HUES64 (cell line): Measurements from ENCODE around the gene KRTAP4-6.
"Not testable (repeated sequence)": the region's sequence is repeated elsewhere in the genome, so short reads cannot be mapped to it uniquely, and the experiment has no call there.

Experiments used
- H3K27ac ChIP-seq: 2 replicates; pipeline ENCODE4 v1.7.0; 2013; ENCODE audit warnings: low read depth, low read length, inconsistent platforms
- H3K27me3 ChIP-seq: 2 replicates; pipeline ENCODE4 v1.6.1; 2013; ENCODE audit warnings: mild to moderate bottlenecking, low read length; ENCODE audit not compliant: insufficient read depth
- H3K36me3 ChIP-seq: 2 replicates; pipeline ENCODE4 v1.6.1; 2013; ENCODE audit warnings: mild to moderate bottlenecking, low read length; ENCODE audit not compliant: insufficient read depth
- H3K4me1 ChIP-seq: 2 replicates; pipeline ENCODE4 v1.6.1; 2013; ENCODE audit warnings: mild to moderate bottlenecking, low read length, moderate library complexity; ENCODE audit not compliant: insufficient read depth
- H3K4me3 ChIP-seq: 2 replicates; pipeline ENCODE4 v1.5.1; 2013; ENCODE audit warnings: mild to moderate bottlenecking, low read length, moderate library complexity
- H3K9ac ChIP-seq: 2 replicates; pipeline ENCODE4 v1.6.1; 2013; ENCODE audit warnings: mild to moderate bottlenecking, low read depth, low read length
- H3K9me3 ChIP-seq: 2 replicates; pipeline ENCODE4 v1.6.1; 2013; ENCODE audit warnings: low read depth, low read length; ENCODE audit not compliant: insufficient read depth
- WGBS: fragments of 150-250, 120-280 bp; methylation state at CpG from one replicate; pipeline ENCODE4 v1.1.7; 2013; ENCODE audit warnings: missing lambda C conversion rate; 5-methylcytosine and 5-hydroxymethylcytosine counted together

Gene KRTAP4-6

GRCh38 chr17:41168121-41168520 is 27.8 kb upstream of the KRTAP4-6 start, which contains the start of gene KRTAP4-3:
Gene KRTAP4-3, minus strand, starts transcription at chr17:41168221. Its CDS starts 49 bp downstream, at chr17:41168172.
- Histone ChIP-seq H3K27me3 (no peaks in the 10 kb centered on the region), H3K9ac (no peak within 1 kb of the TSS), H3K4me3 (no peak within 1 kb of the TSS), H3K27ac (no peak within 1 kb of the TSS), H3K9me3 (no peaks in the 10 kb centered on the region), H3K4me1 (no peaks in the 10 kb centered on the region), H3K36me3 (no peaks in the 10 kb centered on the region)
- WGBS: 67% methylated on average over 1 of the region's 1 CpG

- Histone ChIP-seq H3K9ac (no peak overlapping the region), H3K9me3 (no peaks in the 10 kb centered on the region), H3K36me3 (no peaks in the 10 kb centered on the region), H3K27me3 (no peaks in the 10 kb centered on the region), H3K4me1 (no peaks in the 10 kb centered on the region), H3K27ac (no peak overlapping the region), H3K4me3 (no peak overlapping the region)
- 83% methylated on average over 7 of the region's 7 CpGs for WGBS
These were observed 27.2 kb upstream of the KRTAP4-6 start for GRCh38 chr17:41167561-41167960.

- no peaks in the 10 kb centered on the region for H3K4me1 ChIP-seq
- no peaks in the 10 kb centered on the region for H3K27me3 ChIP-seq
- no peak overlapping the region for H3K9ac ChIP-seq
- H3K9me3 ChIP-seq: no peaks in the 10 kb centered on the region
- no peaks in the 10 kb centered on the region for H3K36me3 ChIP-seq
- no peak overlapping the region for H3K4me3 ChIP-seq
- no peak overlapping the region for H3K27ac ChIP-seq
- WGBS: 94% methylated on average over 5 of the region's 7 CpGs
These were observed 23.5 kb upstream of the KRTAP4-6 start for GRCh38 chr17:41163828-41164227.

- WGBS: 100% methylated on average over 1 of the region's 1 CpG
- H3K9me3 ChIP-seq: no peaks in the 10 kb centered on the region
- H3K36me3 ChIP-seq: no peaks in the 10 kb centered on the region
- no peak within 1 kb of the TSS for H3K9ac ChIP-seq
- no peaks in the 10 kb centered on the region for H3K4me1 ChIP-seq
- no peaks in the 10 kb centered on the region for H3K27me3 ChIP-seq
- no peak within 1 kb of the TSS for H3K4me3 ChIP-seq
- no peak within 1 kb of the TSS for H3K27ac ChIP-seq
These were observed 20.3 kb upstream of the KRTAP4-6 start, which contains the start of gene KRTAP4-4 for GRCh38 chr17:41160648-41161047. Gene KRTAP4-4, minus strand, starts transcription at chr17:41160748. Its CDS starts 57 bp downstream, at chr17:41160691.

- H3K27me3 ChIP-seq, H3K4me1 ChIP-seq, H3K9me3 ChIP-seq, H3K27ac ChIP-seq, H3K4me3 ChIP-seq, H3K36me3 ChIP-seq, H3K9ac ChIP-seq: not testable (repeated sequence)
- WGBS: 93% methylated on average over 3 of the region's 3 CpGs
These were observed 19.8 kb upstream of the KRTAP4-6 start for GRCh38 chr17:41160190-41160589.

GRCh38 chr17:41153856-41154255 is 13.5 kb upstream of the KRTAP4-6 start:
- Histone ChIP-seq H3K36me3 (no peaks in the 10 kb centered on the region), H3K9ac (no peak overlapping the region), H3K9me3 (no peaks in the 10 kb centered on the region), H3K27me3 (no peaks in the 10 kb centered on the region), H3K4me1 (no peaks in the 10 kb centered on the region), H3K4me3 (no peak overlapping the region), H3K27ac (no peak overlapping the region)
- 96% methylated on average over 2 of the region's 2 CpGs for WGBS

- WGBS: 90% methylated on average over 1 of the region's 2 CpGs
- Histone ChIP-seq H3K9ac (no peak overlapping the region), H3K36me3 (no peaks in the 10 kb centered on the region), H3K27me3 (no peaks in the 10 kb centered on the region), H3K4me1 (no peaks in the 10 kb centered on the region), H3K4me3 (no peak overlapping the region), H3K27ac (no peak overlapping the region), H3K9me3 (no peaks in the 10 kb centered on the region)
These were observed 11.2 kb upstream of the KRTAP4-6 start for GRCh38 chr17:41151525-41151924.

GRCh38 chr17:41150026-41150425 is 9.7 kb upstream of the KRTAP4-6 start:
- WGBS: 88% methylated on average over 4 of the region's 4 CpGs
- H3K9ac ChIP-seq: no peak overlapping the region

GRCh38 chr17:41149652-41149985 is 9.3 kb upstream of the KRTAP4-6 start, which contains the start of gene KRTAP4-5:
Gene KRTAP4-5, minus strand, starts transcription at chr17:41149825. Its CDS starts 58 bp downstream, at chr17:41149767.
- no peak within 1 kb of the TSS for H3K9ac ChIP-seq
- H3K4me1 ChIP-seq: no peaks in the 10 kb centered on the region
- no peaks in the 10 kb centered on the region for H3K27me3 ChIP-seq
- no peaks in the 10 kb centered on the region for H3K36me3 ChIP-seq
- no peak within 1 kb of the TSS for H3K4me3 ChIP-seq
- H3K27ac ChIP-seq: no peak within 1 kb of the TSS
- 54% methylated on average over 2 of the region's 2 CpGs for WGBS
- no peaks in the 10 kb centered on the region for H3K9me3 ChIP-seq

More at GRCh38 chr17:41150026-41150425, 9.7 kb upstream of the KRTAP4-6 start:
- Histone ChIP-seq H3K36me3 (no peaks in the 10 kb centered on the region), H3K4me1 (no peaks in the 10 kb centered on the region), H3K4me3 (no peak overlapping the region), H3K27ac (no peak overlapping the region), H3K27me3 (no peaks in the 10 kb centered on the region), H3K9me3 (no peaks in the 10 kb centered on the region)

- WGBS: 88% methylated on average over 10 of the region's 10 CpGs
- not testable (repeated sequence) for H3K27ac ChIP-seq, H3K9ac ChIP-seq, H3K9me3 ChIP-seq, H3K36me3 ChIP-seq, H3K4me3 ChIP-seq, H3K27me3 ChIP-seq, H3K4me1 ChIP-seq
These were observed 8.8 kb upstream of the KRTAP4-6 start for GRCh38 chr17:41148971-41149651.

GRCh38 chr17:41147531-41148204 is 7.3 kb upstream of the KRTAP4-6 start:
- H3K9me3 ChIP-seq: peaks cover 11% of the 10 kb centered on the region
- WGBS: 91% methylated on average over 2 of the region's 2 CpGs
- H3K36me3 ChIP-seq: no peaks in the 10 kb centered on the region
- no peak overlapping the region for H3K27ac ChIP-seq
- H3K9ac ChIP-seq: no peak overlapping the region
- no peaks in the 10 kb centered on the region for H3K4me1 ChIP-seq
- no peak overlapping the region for H3K4me3 ChIP-seq
- no peaks in the 10 kb centered on the region for H3K27me3 ChIP-seq
